ENCODE measurements around the gene PTCD2.

GRCh38 chr5:72271702-72272101 lies 48.5 kb upstream of the PTCD2 start:
- TF ChIP-seq CTCF (conservative IDR thresholded peaks at IDR 0.05; ENCODE audit: low read length) = no peak
- TF ChIP-seq EZH2phosphoT487 (IDR thresholded peaks at IDR 0.05; ENCODE audit: borderline replicate concordance, low read depth, low read length) = no peak
